ENCODE data around the gene CDH2.

Gene CDH2

DNA sequence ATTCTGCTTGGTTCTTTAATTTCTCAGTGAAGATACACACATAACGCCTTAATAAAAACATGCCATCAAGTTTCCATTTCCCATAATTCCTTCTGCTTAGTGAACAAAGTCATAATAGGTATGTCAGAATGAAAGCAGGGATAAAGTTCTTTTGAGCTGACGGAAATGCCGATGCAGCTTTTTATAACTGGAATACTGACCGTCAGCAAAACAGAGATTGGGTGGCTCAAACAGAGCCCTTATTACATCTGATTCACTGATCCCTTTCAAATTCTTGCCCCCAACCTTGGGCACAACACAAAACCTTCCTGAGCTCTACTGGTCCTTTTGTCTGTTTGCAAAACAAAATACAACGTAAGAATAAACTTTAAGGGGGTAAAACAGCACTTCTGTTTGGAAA is 140.4 kb downstream of the CDH2 start:
- DNase-seq: no peak
- no peak overlapping the region for H3K4me3 ChIP-seq (ENCODE audit: low read depth, low read length)
- TF ChIP-seq, protein P1, sequence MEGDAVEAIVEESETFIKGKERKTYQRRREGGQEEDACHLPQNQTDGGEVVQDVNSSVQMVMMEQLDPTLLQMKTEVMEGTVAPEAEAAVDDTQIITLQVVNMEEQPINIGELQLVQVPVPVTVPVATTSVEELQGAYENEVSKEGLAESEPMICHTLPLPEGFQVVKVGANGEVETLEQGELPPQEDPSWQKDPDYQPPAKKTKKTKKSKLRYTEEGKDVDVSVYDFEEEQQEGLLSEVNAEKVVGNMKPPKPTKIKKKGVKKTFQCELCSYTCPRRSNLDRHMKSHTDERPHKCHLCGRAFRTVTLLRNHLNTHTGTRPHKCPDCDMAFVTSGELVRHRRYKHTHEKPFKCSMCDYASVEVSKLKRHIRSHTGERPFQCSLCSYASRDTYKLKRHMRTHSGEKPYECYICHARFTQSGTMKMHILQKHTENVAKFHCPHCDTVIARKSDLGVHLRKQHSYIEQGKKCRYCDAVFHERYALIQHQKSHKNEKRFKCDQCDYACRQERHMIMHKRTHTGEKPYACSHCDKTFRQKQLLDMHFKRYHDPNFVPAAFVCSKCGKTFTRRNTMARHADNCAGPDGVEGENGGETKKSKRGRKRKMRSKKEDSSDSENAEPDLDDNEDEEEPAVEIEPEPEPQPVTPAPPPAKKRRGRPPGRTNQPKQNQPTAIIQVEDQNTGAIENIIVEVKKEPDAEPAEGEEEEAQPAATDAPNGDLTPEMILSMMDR (IDR thresholded peaks at IDR 0.05; ENCODE audit: low read depth, low read length): no peak
- H3K36me3 ChIP-seq: no peaks in the 10 kb centered on the region
- H3K27me3 ChIP-seq: no peaks in the 10 kb centered on the region
- no peaks in the 10 kb centered on the region for H3K9me3 ChIP-seq
- no peaks in the 10 kb centered on the region; the same call in 1 of the 2 replicates for H3K4me1 ChIP-seq

DNA sequence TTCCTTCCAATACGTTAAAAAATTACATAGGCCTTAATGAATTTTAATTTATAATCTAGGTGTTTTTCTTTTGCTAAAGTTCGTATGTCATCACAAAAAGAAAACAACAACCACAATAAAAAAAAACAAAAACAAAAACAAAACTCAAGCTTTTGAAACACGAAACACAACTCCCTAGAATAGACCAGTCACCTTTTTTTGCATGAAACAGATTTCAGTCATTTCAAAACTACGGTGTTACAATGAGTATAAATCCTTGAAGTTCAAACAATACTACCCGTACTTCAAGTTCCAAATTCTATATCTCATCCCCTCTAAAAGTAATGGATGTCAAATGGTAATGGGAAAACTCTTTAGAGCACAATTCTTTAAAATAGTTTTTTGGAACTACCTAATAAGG is 142.4 kb downstream of the CDH2 start:
- DNase-seq: no peak

DNA sequence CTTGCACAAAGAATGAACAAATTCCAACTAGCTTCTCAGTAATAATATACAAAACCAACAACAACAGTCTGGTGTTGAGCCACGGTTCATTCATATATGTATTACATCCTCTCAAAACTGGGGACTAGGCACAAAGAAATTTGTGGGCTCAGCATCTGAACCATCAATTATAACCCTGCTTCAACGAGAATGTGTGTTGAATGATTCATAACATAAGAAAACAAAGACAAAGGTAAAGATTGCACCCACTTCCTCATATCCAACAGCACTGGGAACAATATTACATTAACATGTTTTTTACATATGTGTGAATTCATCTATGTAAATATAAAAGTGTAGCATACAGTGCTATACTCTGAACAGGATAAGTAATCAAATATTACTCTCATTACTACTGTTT is 144.8 kb downstream of the CDH2 start:
- Histone ChIP-seq H3K4me1 (no peaks in the 10 kb centered on the region), H3K4me3 (ENCODE audit: low read depth, low read length) (no peak overlapping the region), H3K9me3 (no peaks in the 10 kb centered on the region), H3K27me3 (no peaks in the 10 kb centered on the region), H3K36me3 (no peaks in the 10 kb centered on the region)
- no peak for DNase-seq
- TF ChIP-seq, protein P1 (IDR thresholded peaks at IDR 0.05; ENCODE audit: low read depth, low read length): no peak

More for the DNA sequence above, 142.4 kb downstream of the CDH2 start:
- Histone ChIP-seq H3K27me3 (no peaks in the 10 kb centered on the region), H3K4me1 (no peaks in the 10 kb centered on the region), H3K9me3 (no peaks in the 10 kb centered on the region), H3K4me3 (ENCODE audit: low read depth, low read length) (no peak overlapping the region), H3K36me3 (no peaks in the 10 kb centered on the region)
- TF ChIP-seq, protein P1 (IDR thresholded peaks at IDR 0.05; ENCODE audit: low read depth, low read length): no peak

DNA sequence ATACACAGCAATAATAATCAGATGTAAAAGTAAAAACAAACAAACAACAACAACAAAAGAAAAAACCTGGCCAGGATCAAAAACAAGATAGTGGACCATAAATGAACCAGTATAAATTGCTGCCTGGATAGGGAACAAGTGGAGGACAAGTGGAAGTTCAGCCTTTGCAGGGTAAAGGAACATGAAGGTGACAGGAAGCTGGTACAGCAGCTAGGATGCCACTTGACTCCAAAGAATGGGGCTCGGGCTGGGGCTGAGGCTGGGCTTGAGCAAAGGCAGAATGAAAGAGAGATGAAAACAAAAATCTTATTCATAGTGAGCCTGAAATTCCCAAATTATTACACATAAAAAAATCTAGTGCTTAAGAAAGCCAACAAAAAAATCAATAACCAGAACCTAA is 146.5 kb downstream of the CDH2 start:
- H3K27me3 ChIP-seq: no peaks in the 10 kb centered on the region
- H3K9me3 ChIP-seq: no peaks in the 10 kb centered on the region
- no peak overlapping the region for H3K4me3 ChIP-seq (ENCODE audit: low read depth, low read length)
- H3K4me1 ChIP-seq: no peaks in the 10 kb centered on the region
- no peak for DNase-seq
- TF ChIP-seq, protein P1 (IDR thresholded peaks at IDR 0.05; ENCODE audit: low read depth, low read length): no peak
- H3K36me3 ChIP-seq: no peaks in the 10 kb centered on the region

DNA sequence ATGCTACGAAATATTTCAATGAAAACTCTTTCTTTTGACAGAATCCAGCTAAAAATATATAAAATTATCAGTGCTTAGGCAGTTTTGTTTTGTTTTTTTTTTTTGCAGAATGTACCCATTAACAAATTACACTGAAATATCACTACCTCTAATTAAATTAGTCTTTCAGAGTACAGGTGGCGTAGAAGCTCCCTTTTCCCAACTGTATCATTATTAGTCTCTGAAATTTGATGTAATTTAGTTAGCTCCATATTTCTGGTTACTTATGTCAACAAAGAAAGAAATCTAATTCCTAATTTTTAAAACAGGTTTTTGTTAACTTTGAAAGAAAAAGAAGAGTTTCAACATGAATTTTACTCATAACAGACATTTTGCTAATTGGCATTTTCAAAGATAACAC is 149.2 kb downstream of the CDH2 start:
- no peak for DNase-seq
- TF ChIP-seq, protein P1 (IDR thresholded peaks at IDR 0.05; ENCODE audit: low read depth, low read length): no peak
- Histone ChIP-seq H3K27me3 (no peaks in the 10 kb centered on the region), H3K4me3 (ENCODE audit: low read depth, low read length) (no peak overlapping the region), H3K9me3 (no peaks in the 10 kb centered on the region), H3K4me1 (no peaks in the 10 kb centered on the region), H3K36me3 (no peaks in the 10 kb centered on the region)

DNA sequence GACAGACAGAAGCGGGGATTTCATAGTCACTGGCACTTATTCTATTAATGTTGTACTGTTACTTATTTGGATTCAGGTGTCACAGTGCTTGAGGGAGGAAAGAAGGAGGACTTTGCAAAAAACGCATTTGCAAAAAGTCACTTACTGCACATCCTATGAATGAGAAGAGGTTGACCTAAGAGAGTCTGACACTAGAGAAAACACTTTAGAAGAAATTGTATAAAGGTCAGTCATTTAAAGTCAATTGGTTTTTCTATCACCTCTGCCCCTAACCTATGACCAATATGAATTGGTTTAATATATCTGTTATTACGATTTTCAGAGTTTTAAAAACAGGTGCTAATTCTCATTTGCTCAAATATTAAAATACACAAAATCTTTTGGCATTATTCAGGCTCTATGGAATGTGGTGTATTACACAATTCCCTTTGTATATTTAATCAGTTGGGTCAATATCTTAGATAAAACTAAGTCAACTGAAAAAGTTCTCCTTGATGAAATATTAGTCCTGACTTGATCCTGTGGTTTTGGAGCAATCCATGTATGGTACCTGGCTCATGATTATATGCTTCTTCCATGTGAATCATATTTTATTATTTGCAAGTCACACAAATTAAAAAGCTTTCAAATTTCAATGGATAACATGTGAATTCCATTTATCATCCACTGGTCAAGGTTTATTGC is 157.4 kb downstream of the CDH2 start:
- Histone ChIP-seq H3K27me3 (no peaks in the 10 kb centered on the region), H3K9me3 (no peaks in the 10 kb centered on the region), H3K4me1 (no peaks in the 10 kb centered on the region), H3K4me3 (ENCODE audit: low read depth, low read length) (no peak overlapping the region), H3K36me3 (no peaks in the 10 kb centered on the region)
- TF ChIP-seq, protein P1 (IDR thresholded peaks at IDR 0.05; ENCODE audit: low read depth, low read length): no peak
- no peak for DNase-seq
